Measurements from ENCODE around the gene ATP8B4.

DNA sequence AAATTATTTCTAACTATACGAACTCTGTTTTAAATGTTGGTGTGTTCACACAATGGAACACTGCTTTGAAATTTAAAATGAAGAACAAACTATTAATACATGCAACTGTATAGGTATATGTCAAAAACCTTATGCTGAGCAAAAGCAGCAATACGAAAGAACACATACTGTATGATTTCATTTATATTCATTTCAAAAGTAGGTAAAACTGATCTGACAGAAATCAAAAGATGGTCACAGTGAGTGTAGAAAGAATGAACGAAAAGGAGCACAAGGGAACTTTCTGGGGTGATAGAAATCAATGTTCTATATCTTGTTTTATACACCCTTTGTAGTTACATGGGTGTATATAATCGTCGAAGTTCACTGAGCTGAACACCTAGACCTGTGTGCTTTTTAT is 12.6 kb downstream of the ATP8B4 start:
- no peak for TF ChIP-seq CTCF (conservative IDR thresholded peaks at IDR 0.05)
- no peak for TF ChIP-seq EZH2 (IDR thresholded peaks at IDR 0.05; ENCODE audit: low read depth)
